Central memory CD8-positive, alpha-beta T cell (primary cell): ENCODE data around the gene ZMAT3.

ENCODE experiments used
- ATAC-seq: fragments of 150-1000 bp; cut with Tn5 transposase; replicated peaks from 2 replicates; pipeline ENCODE4 v1.10.0; 2022; ENCODE audit warnings: mild to moderate bottlenecking, moderate FRiP score, moderate number of reproducible peaks; ENCODE audit not compliant: poor library complexity, severe bottlenecking; ENCODE audit errors: extremely low read depth
- DNase-seq, 2 donors: peaks; one replicate each; pipeline ENCODE4 v3.0.0; 2021; ENCODE audit warnings: low spot score in 2 of 2
- H3K27ac Mint-ChIP-seq: one replicate; pipeline ENCODE4 v1.8.0; 2022; ENCODE audit warnings: low read depth, mild to moderate bottlenecking, moderate library complexity, mixed read lengths
- H3K27me3 Mint-ChIP-seq: one replicate; pipeline ENCODE4 v1.8.0; 2022; ENCODE audit warnings: mixed read lengths
- H3K36me3 Mint-ChIP-seq: one replicate; pipeline ENCODE4 v1.8.0; 2022; ENCODE audit warnings: mild to moderate bottlenecking, moderate library complexity, mixed read lengths; ENCODE audit not compliant: insufficient read depth
- H3K4me1 Mint-ChIP-seq: one replicate; pipeline ENCODE4 v1.8.0; 2022; ENCODE audit warnings: mixed read lengths
- H3K4me3 Mint-ChIP-seq: one replicate; pipeline ENCODE4 v1.8.0; 2022; ENCODE audit warnings: mild to moderate bottlenecking, moderate library complexity, mixed read lengths
- H3K9me3 Mint-ChIP-seq: one replicate; pipeline ENCODE4 v1.8.0; 2022; ENCODE audit warnings: mixed read lengths

ZMAT3 gene

GRCh38 chr3:179082416-179082815, 10.8 kb upstream of the ZMAT3 start:
- H3K4me3 Mint-ChIP-seq: no peak overlapping the region
- no peak overlapping the region for H3K27ac Mint-ChIP-seq
- DNase-seq (no peak), ATAC-seq (no peak)
- H3K4me1 Mint-ChIP-seq: peaks cover 8% of the 10 kb centered on the region
- H3K27me3 Mint-ChIP-seq: peaks cover 8% of the 10 kb centered on the region
- no peaks in the 10 kb centered on the region for H3K9me3 Mint-ChIP-seq
- no peaks in the 10 kb centered on the region for H3K36me3 Mint-ChIP-seq

GRCh38 chr3:179081885-179082284, 10.3 kb upstream of the ZMAT3 start:
- no peaks in the 10 kb centered on the region for H3K36me3 Mint-ChIP-seq
- ATAC-seq (no peak), DNase-seq (no peak)
- H3K27me3 Mint-ChIP-seq: peaks cover 8% of the 10 kb centered on the region
- H3K9me3 Mint-ChIP-seq: no peaks in the 10 kb centered on the region
- H3K4me1 Mint-ChIP-seq: peaks cover 8% of the 10 kb centered on the region
- no peak overlapping the region for H3K27ac Mint-ChIP-seq
- H3K4me3 Mint-ChIP-seq: no peak overlapping the region

- Mint-ChIP-seq H3K27me3 (peaks cover 8% of the 10 kb centered on the region), H3K36me3 (no peaks in the 10 kb centered on the region), H3K27ac (no peak overlapping the region), H3K9me3 (no peaks in the 10 kb centered on the region), H3K4me3 (no peak overlapping the region), H3K4me1 (peaks cover 8% of the 10 kb centered on the region)
- ATAC-seq (no peak), DNase-seq (no peak)
Measured at GRCh38 chr3:179079537-179079936, 7.9 kb upstream of the ZMAT3 start.

GRCh38 chr3:179076243-179077027, 4.8 kb upstream of the ZMAT3 start:
- H3K27me3 Mint-ChIP-seq: peaks cover 6% of the 10 kb centered on the region
- no peaks in the 10 kb centered on the region for H3K36me3 Mint-ChIP-seq
- H3K4me3 Mint-ChIP-seq: no peak overlapping the region
- DNase-seq: no peak
- H3K27ac Mint-ChIP-seq: no peak overlapping the region
- H3K9me3 Mint-ChIP-seq: no peaks in the 10 kb centered on the region
- ATAC-seq: no peak
- H3K4me1 Mint-ChIP-seq: peaks cover under 1% of the 10 kb centered on the region

- no peak overlapping the region for H3K4me3 Mint-ChIP-seq
- H3K27me3 Mint-ChIP-seq: no peaks in the 10 kb centered on the region
- ATAC-seq (no peak), DNase-seq (no peak)
- H3K27ac Mint-ChIP-seq: no peak overlapping the region
- peaks cover 10% of the 10 kb centered on the region for H3K4me1 Mint-ChIP-seq
- peaks cover 2% of the 10 kb centered on the region for H3K36me3 Mint-ChIP-seq
- H3K9me3 Mint-ChIP-seq: no peaks in the 10 kb centered on the region
Measured at GRCh38 chr3:179074656-179075055, 3.0 kb upstream of the ZMAT3 start.

GRCh38 chr3:179073816-179074215, 2.2 kb upstream of the ZMAT3 start:
- DNase-seq (no peak), ATAC-seq (no peak)
- H3K9me3 Mint-ChIP-seq: no peaks in the 10 kb centered on the region
- H3K36me3 Mint-ChIP-seq: peaks cover 2% of the 10 kb centered on the region
- peaks cover 16% of the 10 kb centered on the region for H3K4me1 Mint-ChIP-seq
- no peaks in the 10 kb centered on the region for H3K27me3 Mint-ChIP-seq
- H3K4me3 Mint-ChIP-seq: no peak overlapping the region
- H3K27ac Mint-ChIP-seq: no peak overlapping the region

GRCh38 chr3:179072100-179072438, 460 bp upstream of the ZMAT3 start:
- H3K27ac Mint-ChIP-seq: peak overlapping the region; percentile 79
- no peaks in the 10 kb centered on the region for H3K9me3 Mint-ChIP-seq
- peak overlapping the region; percentile 88 for H3K4me3 Mint-ChIP-seq
- peak; percentile 58 for ATAC-seq
- peaks cover 26% of the 10 kb centered on the region for H3K4me1 Mint-ChIP-seq
- no peaks in the 10 kb centered on the region for H3K27me3 Mint-ChIP-seq
- no peak for DNase-seq
- H3K36me3 Mint-ChIP-seq: peaks cover 6% of the 10 kb centered on the region

- Mint-ChIP-seq H3K4me1 (peaks cover 26% of the 10 kb centered on the region), H3K4me3 (peak overlapping the region; percentile 88), H3K27me3 (no peaks in the 10 kb centered on the region), H3K9me3 (no peaks in the 10 kb centered on the region), H3K36me3 (peaks cover 11% of the 10 kb centered on the region), H3K27ac (peak overlapping the region; percentile 79)
- ATAC-seq: no peak
- DNase-seq: no peak
Measured at GRCh38 chr3:179071027-179071322, 634 bp downstream of the ZMAT3 start.

GRCh38 chr3:179069762-179070390, 1.7 kb downstream of the ZMAT3 start:
- Mint-ChIP-seq H3K4me1 (peaks cover 27% of the 10 kb centered on the region), H3K27me3 (no peaks in the 10 kb centered on the region), H3K4me3 (no peak overlapping the region), H3K9me3 (no peaks in the 10 kb centered on the region), H3K27ac (no peak overlapping the region), H3K36me3 (peaks cover 13% of the 10 kb centered on the region)
- ATAC-seq (no peak), DNase-seq (no peak)

GRCh38 chr3:179068779-179069530, 2.7 kb downstream of the ZMAT3 start:
- ATAC-seq: no peak
- DNase-seq: no peak
- Mint-ChIP-seq H3K9me3 (no peaks in the 10 kb centered on the region), H3K27me3 (no peaks in the 10 kb centered on the region), H3K4me3 (no peak overlapping the region), H3K4me1 (peaks cover 36% of the 10 kb centered on the region), H3K27ac (peak overlapping the region; percentile 12), H3K36me3 (peaks cover 17% of the 10 kb centered on the region)

- Mint-ChIP-seq H3K9me3 (no peaks in the 10 kb centered on the region), H3K4me1 (peaks cover 36% of the 10 kb centered on the region), H3K27me3 (no peaks in the 10 kb centered on the region), H3K27ac (no peak overlapping the region), H3K4me3 (no peak overlapping the region), H3K36me3 (peaks cover 17% of the 10 kb centered on the region)
- DNase-seq (no peak), ATAC-seq (no peak)
Measured at GRCh38 chr3:179067839-179068238, 3.8 kb downstream of the ZMAT3 start.

GRCh38 chr3:179067291-179067690, 4.3 kb downstream of the ZMAT3 start:
- ATAC-seq: no peak
- peaks cover 38% of the 10 kb centered on the region for H3K4me1 Mint-ChIP-seq
- H3K27ac Mint-ChIP-seq: no peak overlapping the region

More at GRCh38 chr3:179067291-179067690, 4.3 kb downstream of the ZMAT3 start:
- Mint-ChIP-seq H3K4me3 (no peak overlapping the region), H3K9me3 (no peaks in the 10 kb centered on the region), H3K36me3 (peaks cover 17% of the 10 kb centered on the region), H3K27me3 (no peaks in the 10 kb centered on the region)
- DNase-seq: no peak
